ENCODE measurements around the gene LAMA2.

LAMA2 gene

GRCh38 chr6:128918886-128919285, 35.9 kb downstream of the LAMA2 start:
- no peak for DNase-seq

- no peak for DNase-seq
Observed at GRCh38 chr6:128919412-128920180, 36.7 kb downstream of the LAMA2 start.

- DNase-seq: no peak
Observed at GRCh38 chr6:128925765-128926164, 42.8 kb downstream of the LAMA2 start.

- DNase-seq: no peak
Observed at GRCh38 chr6:128929869-128930268, 46.9 kb downstream of the LAMA2 start.

GRCh38 chr6:128930321-128930720, 47.4 kb downstream of the LAMA2 start:
- DNase-seq: no peak

- DNase-seq: no peak
Observed at GRCh38 chr6:128932061-128932460, 49.1 kb downstream of the LAMA2 start.

GRCh38 chr6:128950864-128951263, 67.9 kb downstream of the LAMA2 start:
- DNase-seq: no peak

GRCh38 chr6:128952902-128953301, 70.0 kb downstream of the LAMA2 start:
- no peak for DNase-seq

- no peak for DNase-seq
Observed at GRCh38 chr6:128954308-128955043, 71.5 kb downstream of the LAMA2 start.

GRCh38 chr6:128963561-128963960, 80.6 kb downstream of the LAMA2 start:
- no peak for DNase-seq

- DNase-seq: no peak
Observed at GRCh38 chr6:128964233-128964755, 81.4 kb downstream of the LAMA2 start.

GRCh38 chr6:128964771-128965170, 81.8 kb downstream of the LAMA2 start:
- no peak for DNase-seq

GRCh38 chr6:128966934-128967333, 84.0 kb downstream of the LAMA2 start:
- no peak for DNase-seq

GRCh38 chr6:128979071-128979470, 96.1 kb downstream of the LAMA2 start:
- no peak for DNase-seq

GRCh38 chr6:128981716-128982115, 98.8 kb downstream of the LAMA2 start:
- no peak for DNase-seq

- no peak for DNase-seq
Observed at GRCh38 chr6:128990360-128990759, 107.4 kb downstream of the LAMA2 start.

GRCh38 chr6:128990915-128991314, 108.0 kb downstream of the LAMA2 start:
- no peak for DNase-seq

GRCh38 chr6:128993166-128993565, 110.2 kb downstream of the LAMA2 start:
- DNase-seq: no peak

- no peak for DNase-seq
Observed at GRCh38 chr6:128997880-128998279, 114.9 kb downstream of the LAMA2 start.

- DNase-seq: no peak
Observed at GRCh38 chr6:129006724-129007514, 124.0 kb downstream of the LAMA2 start.

- no peak for DNase-seq
Observed at GRCh38 chr6:129007701-129008373, 124.9 kb downstream of the LAMA2 start.

GRCh38 chr6:129008591-129008990, 125.7 kb downstream of the LAMA2 start:
- no peak for DNase-seq

GRCh38 chr6:129009851-129010250, 126.9 kb downstream of the LAMA2 start:
- DNase-seq: no peak

Data from CD4-positive, alpha-beta T cell treated with Interleukin-10 for 1 hour (primary cell).